ENCODE data around the gene ABLIM3. TPM values are rescaled to one million over a fixed set of nuclear protein-coding genes. Genes with fewer than 3 reads are reported as not detected.

ABLIM3 gene
- total RNA-seq, 1 donor from 2014 or later, result 50.8 TPM

DNA sequence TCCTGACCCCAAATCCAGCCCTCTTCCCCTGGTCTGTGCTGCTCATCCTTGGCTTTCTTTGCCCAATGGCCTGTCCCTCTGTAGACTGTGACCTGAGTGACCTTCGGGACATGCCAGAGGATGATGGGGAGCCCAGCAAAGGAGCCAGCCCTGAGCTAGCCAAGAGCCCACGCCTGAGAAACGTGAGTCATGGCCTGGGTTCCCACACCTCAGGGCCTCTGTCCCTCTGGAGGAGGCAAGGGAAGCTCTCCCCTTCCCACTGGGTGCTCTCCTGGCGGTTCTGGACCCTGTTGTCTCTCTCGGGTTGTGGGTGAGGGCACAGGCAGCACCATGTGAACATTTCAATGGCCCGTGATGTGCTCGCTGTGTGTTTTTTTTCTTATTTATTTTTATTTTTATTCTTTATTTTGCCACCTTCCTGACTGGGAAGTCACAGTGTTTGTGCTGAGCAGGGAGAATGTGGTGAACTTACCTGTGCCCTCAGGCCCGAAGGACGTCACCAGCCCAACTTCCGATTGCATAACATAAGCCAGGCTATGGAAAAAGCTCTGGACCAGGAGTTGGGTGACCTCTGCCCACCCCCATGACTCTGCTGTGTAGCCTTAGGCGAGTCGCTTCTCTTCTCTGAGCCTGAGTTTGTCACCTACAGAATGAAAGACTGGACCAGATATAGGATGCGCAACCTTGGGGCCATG lies 159.9 kb downstream of the ABLIM3 start:
- TF ChIP-seq, protein P1, sequence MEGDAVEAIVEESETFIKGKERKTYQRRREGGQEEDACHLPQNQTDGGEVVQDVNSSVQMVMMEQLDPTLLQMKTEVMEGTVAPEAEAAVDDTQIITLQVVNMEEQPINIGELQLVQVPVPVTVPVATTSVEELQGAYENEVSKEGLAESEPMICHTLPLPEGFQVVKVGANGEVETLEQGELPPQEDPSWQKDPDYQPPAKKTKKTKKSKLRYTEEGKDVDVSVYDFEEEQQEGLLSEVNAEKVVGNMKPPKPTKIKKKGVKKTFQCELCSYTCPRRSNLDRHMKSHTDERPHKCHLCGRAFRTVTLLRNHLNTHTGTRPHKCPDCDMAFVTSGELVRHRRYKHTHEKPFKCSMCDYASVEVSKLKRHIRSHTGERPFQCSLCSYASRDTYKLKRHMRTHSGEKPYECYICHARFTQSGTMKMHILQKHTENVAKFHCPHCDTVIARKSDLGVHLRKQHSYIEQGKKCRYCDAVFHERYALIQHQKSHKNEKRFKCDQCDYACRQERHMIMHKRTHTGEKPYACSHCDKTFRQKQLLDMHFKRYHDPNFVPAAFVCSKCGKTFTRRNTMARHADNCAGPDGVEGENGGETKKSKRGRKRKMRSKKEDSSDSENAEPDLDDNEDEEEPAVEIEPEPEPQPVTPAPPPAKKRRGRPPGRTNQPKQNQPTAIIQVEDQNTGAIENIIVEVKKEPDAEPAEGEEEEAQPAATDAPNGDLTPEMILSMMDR (IDR thresholded peaks at IDR 0.05), result no peak
- TF ChIP-seq POLR2A (IDR thresholded peaks at IDR 0.05), result no peak
- TF ChIP-seq POLR2AphosphoS5 (IDR thresholded peaks at IDR 0.05; ENCODE audit: insufficient read depth in 1 of 2, low read depth in 1 of 2), result no peak
- Histone ChIP-seq H3K9me3 (no peaks in the 10 kb centered on the region), H3K27ac (no peak overlapping the region), H3K27me3 (no peaks in the 10 kb centered on the region), H3K4me1 (peaks cover 3% of the 10 kb centered on the region), H3K36me3 (no peaks in the 10 kb centered on the region), H3K4me3 (no peak overlapping the region)
- intact Hi-C loops (cut with DNase I), result no loop called here
- no peak for DNase-seq (ENCODE audit: extremely low spot score in 2 of 2)

DNA sequence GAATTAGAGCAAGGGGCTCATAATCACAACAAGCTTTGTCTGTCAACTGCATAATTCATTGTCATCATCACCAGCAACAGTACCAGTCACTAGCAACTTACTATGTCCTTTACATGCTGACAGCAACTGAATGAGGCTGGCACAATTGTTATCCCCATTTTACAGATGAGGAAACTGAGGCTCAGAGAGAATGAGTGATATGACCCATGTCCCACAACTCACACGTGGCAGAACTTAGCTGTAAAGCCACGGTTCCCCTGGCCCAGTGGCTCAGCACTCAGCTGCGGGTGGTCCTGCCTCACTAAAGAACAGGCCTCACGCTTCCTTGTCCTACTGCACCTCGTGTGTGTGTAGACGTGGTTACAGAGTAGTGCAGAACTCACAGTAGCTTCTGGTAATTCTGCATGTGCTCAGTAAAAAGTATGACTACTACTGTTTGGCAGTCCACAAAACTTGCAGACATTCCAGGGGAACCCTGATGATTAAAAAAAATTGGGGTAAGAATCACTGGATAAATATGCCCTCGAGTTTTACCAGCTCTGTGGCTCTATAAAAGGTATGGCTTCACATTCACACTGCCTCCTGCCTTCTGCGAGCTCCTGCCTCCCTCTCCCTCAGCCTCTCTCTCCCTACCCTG lies 160.6 kb downstream of the ABLIM3 start:
- Histone ChIP-seq H3K36me3 (no peaks in the 10 kb centered on the region), H3K4me1 (peaks cover 3% of the 10 kb centered on the region), H3K27me3 (no peaks in the 10 kb centered on the region), H3K9me3 (no peaks in the 10 kb centered on the region), H3K27ac (no peak overlapping the region), H3K4me3 (no peak overlapping the region)
- no peak for DNase-seq (ENCODE audit: extremely low spot score in 2 of 2)
- intact Hi-C loops (cut with DNase I), result no loop called here
- TF ChIP-seq POLR2AphosphoS5 (IDR thresholded peaks at IDR 0.05; ENCODE audit: insufficient read depth in 1 of 2, low read depth in 1 of 2) (no peak), POLR2A (IDR thresholded peaks at IDR 0.05) (no peak)
- TF ChIP-seq, protein P1 (IDR thresholded peaks at IDR 0.05), result no peak

DNA sequence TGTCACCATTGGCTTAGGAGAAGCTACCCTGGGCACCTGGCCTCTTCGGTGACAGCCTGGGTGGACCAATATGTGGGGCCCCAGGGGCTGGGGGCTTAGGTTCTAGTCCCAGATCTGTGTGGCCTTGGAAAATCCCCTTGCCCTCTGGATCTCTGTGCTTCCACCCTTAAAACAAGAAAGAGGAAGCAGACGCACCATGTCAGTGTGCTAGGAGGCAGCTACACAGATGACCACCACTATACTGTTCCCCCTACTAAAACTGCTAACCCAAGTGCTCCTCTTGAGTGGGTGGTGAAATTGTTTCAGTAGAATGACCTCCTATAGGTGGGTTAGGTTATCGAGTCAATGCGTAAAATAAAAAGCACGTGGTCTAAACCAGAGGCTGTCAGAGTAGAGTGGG lies 161.3 kb downstream of the ABLIM3 start:
- H3K9me3 ChIP-seq, result no peaks in the 10 kb centered on the region
- H3K27ac ChIP-seq, result no peak overlapping the region
- H3K4me1 ChIP-seq, result peaks cover 3% of the 10 kb centered on the region
- no peak overlapping the region for H3K4me3 ChIP-seq
- DNase-seq (ENCODE audit: extremely low spot score in 2 of 2), result no peak
- intact Hi-C loops (cut with DNase I), result no loop called here
- TF ChIP-seq, protein P1 (IDR thresholded peaks at IDR 0.05), result no peak
- TF ChIP-seq POLR2AphosphoS5 (IDR thresholded peaks at IDR 0.05; ENCODE audit: insufficient read depth in 1 of 2, low read depth in 1 of 2) (no peak), POLR2A (IDR thresholded peaks at IDR 0.05) (no peak)
- H3K27me3 ChIP-seq, result no peaks in the 10 kb centered on the region
- H3K36me3 ChIP-seq, result no peaks in the 10 kb centered on the region

DNA sequence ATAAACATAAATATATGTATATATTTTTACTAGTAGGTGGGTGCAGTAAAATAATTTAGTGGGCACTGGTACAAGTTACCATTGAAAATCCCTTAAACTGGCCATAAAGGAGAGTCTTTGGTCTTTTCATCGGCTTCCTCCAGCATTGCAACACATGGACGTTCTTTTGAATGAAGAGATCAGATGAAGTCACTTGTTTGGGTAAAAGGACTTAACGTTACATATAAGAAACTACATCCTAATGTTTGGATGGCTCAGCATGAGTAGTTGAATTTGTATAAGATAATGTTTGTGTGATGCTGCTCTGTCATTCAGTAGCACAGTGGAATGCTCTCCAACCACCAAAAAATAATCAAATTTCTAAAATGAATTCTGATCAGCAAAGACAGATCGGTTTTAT lies 161.9 kb downstream of the ABLIM3 start:
- Histone ChIP-seq H3K27ac (no peak overlapping the region), H3K4me3 (no peak overlapping the region), H3K4me1 (peaks cover 3% of the 10 kb centered on the region), H3K27me3 (no peaks in the 10 kb centered on the region), H3K9me3 (no peaks in the 10 kb centered on the region), H3K36me3 (no peaks in the 10 kb centered on the region)
- no peak for DNase-seq (ENCODE audit: extremely low spot score in 2 of 2)
- intact Hi-C loops (cut with DNase I), result no loop called here
- no peak for TF ChIP-seq POLR2A (IDR thresholded peaks at IDR 0.05)
- no peak for TF ChIP-seq POLR2AphosphoS5 (IDR thresholded peaks at IDR 0.05; ENCODE audit: insufficient read depth in 1 of 2, low read depth in 1 of 2)
- TF ChIP-seq, protein P1 (IDR thresholded peaks at IDR 0.05), result no peak
